ENCODE results near the gene CEP128.

Gene CEP128

GRCh38 chr14:80575763-80576162, 365.8 kb downstream of the CEP128 start (continued):
- no peak for TF ChIP-seq PRDM10 (tag by site-specific recombination; IDR thresholded peaks at IDR 0.05)
- no peak for TF ChIP-seq MYNN (tag by site-specific recombination; IDR thresholded peaks at IDR 0.05; ENCODE audit: borderline replicate concordance)
- no peak for TF ChIP-seq ZNF423 (tag by site-specific recombination; IDR thresholded peaks at IDR 0.05)
- no peak for TF ChIP-seq KLF9 (tag by site-specific recombination; IDR thresholded peaks at IDR 0.05; ENCODE audit: low read depth)
- no peak for TF ChIP-seq TRIM28 (IDR thresholded peaks at IDR 0.05; ENCODE audit: borderline replicate concordance, low read length)
- TF ChIP-seq KLF1 (tag by site-specific recombination; IDR thresholded peaks at IDR 0.05), result no peak

- peaks cover 2% of the 10 kb centered on the region; the same call in 1 of the 2 replicates for H3K4me1 ChIP-seq (ENCODE audit: control insufficient read depth, insufficient read depth, low read length)
- no peak overlapping the region for H3K27ac ChIP-seq (ENCODE audit: extremely low read depth, low read depth, low read length)
- ChIA-PET POLR2A (no interaction called here), CTCF (interaction anchor here (0.6 kb wide), 1 partner anchor 359 kb away, joined by 3 read pairs; no protein-coding TSS in a partner anchor)
- TF ChIP-seq SETDB1 (IDR thresholded peaks at IDR 0.05; ENCODE audit: insufficient read length, low read length) (no peak), ZNF518A (tag by site-specific recombination; conservative IDR thresholded peaks at IDR 0.05; ENCODE audit: low read depth) (no peak), ZXDB (tag by site-specific recombination; IDR thresholded peaks at IDR 0.05) (no peak), ZNF280C (tag by site-specific recombination; IDR thresholded peaks at IDR 0.05) (no peak), KLF1 (tag by site-specific recombination; IDR thresholded peaks at IDR 0.05) (no peak), ZNF580 (tag by site-specific recombination; IDR thresholded peaks at IDR 0.05) (no peak), ZNF26 (tag by site-specific recombination; IDR thresholded peaks at IDR 0.05) (no peak), ZFP37 (tag by site-specific recombination; IDR thresholded peaks at IDR 0.05) (no peak)
- H3K36me3 ChIP-seq (ENCODE audit: control insufficient read depth in 2 of 2, insufficient read depth in 1 of 2, low read length in 2 of 2), result no peaks in the 10 kb centered on the region
- H3K9me3 ChIP-seq (ENCODE audit: control insufficient read depth, insufficient read depth, low read depth, low read length), result no peaks in the 10 kb centered on the region
- H3K4me3 ChIP-seq (ENCODE audit: low read depth, low read length), result no peak overlapping the region
Measured at GRCh38 chr14:80572666-80573065, 368.9 kb downstream of the CEP128 start.

Measured in HEK293 (cell line).